Mammary epithelial cell (primary cell): Measurements from ENCODE around the gene DNMT3A.

Source experiments
- CTCF ChIP-seq, 2 donors: IDR thresholded peaks in 1 of 2; conservative IDR thresholded peaks in 1 of 2; 2 replicates each; pipeline ENCODE4 v1.5.1; 2011 to 2012; ENCODE audit warnings: inconsistent platforms in 2 of 2, low read length in 2 of 2, mild to moderate bottlenecking in 2 of 2, control low read depth in 1 of 2, low read depth in 1 of 2; ENCODE audit not compliant: insufficient read depth in 1 of 2; ENCODE audit errors: extremely low read depth in 1 of 2
- EZH2 ChIP-seq: IDR thresholded peaks from 2 replicates; pipeline ENCODE4 v1.6.1; 2012; ENCODE audit warnings: low read length, inconsistent platforms, borderline replicate concordance

- TF ChIP-seq CTCF (conservative IDR thresholded peaks at IDR 0.05 in 1 of 2, IDR thresholded peaks at IDR 0.05 in 1 of 2; ENCODE audit: extremely low read depth in 1 of 2, insufficient read depth in 1 of 2, low read depth in 1 of 2, low read length in 2 of 2) (no peak), EZH2 (no peak)
These were observed 66.7 kb downstream of the DNMT3A start for GRCh38 chr2:25274868-25275574.
